Neural cell (in vitro differentiated cells): ENCODE data around the gene NARS2. TPM values are rescaled to one million over a fixed set of nuclear protein-coding genes. Genes with fewer than 3 reads are reported as not detected.

ENCODE experiments used
- H2AFZ ChIP-seq: fragments of 200-600, 300-800 bp; sonication (generic), shearing (Covaris generic); 2 replicates; pipeline ENCODE4 v1.6.0; 2014; ENCODE audit warnings: low read depth, mild to moderate bottlenecking, antibody characterized with exemption, low read length, moderate library complexity
- H3F3A ChIP-seq: fragments of 200-600 bp; shearing (Covaris generic); 2 replicates; pipeline ENCODE4 v1.6.1; 2016; ENCODE audit warnings: mild to moderate bottlenecking, moderate library complexity, mixed read lengths, antibody characterized with exemption, low read length; ENCODE audit not compliant: insufficient read depth, poor library complexity, severe bottlenecking
- H3K27ac ChIP-seq: fragments of 200-600, 300-800 bp; sonication (generic), shearing (Covaris generic); 2 replicates; pipeline ENCODE4 v1.5.1; 2014; ENCODE audit warnings: mild to moderate bottlenecking, low read length, moderate library complexity
- H3K27me3 ChIP-seq: fragments of 300-800, 200-600 bp; sonication (generic), shearing (Covaris generic); 2 replicates; pipeline ENCODE4 v1.6.0; 2014; ENCODE audit warnings: mild to moderate bottlenecking, low read depth, low read length, moderate library complexity; ENCODE audit not compliant: insufficient read depth
- H3K36me3 ChIP-seq: fragments of 300-800, 200-600 bp; sonication (generic), shearing (Covaris generic); 2 replicates; pipeline ENCODE4 v1.5.1; 2014; ENCODE audit warnings: mild to moderate bottlenecking, antibody characterized with exemption, low read length, moderate library complexity; ENCODE audit not compliant: insufficient read depth
- H3K4me2 ChIP-seq: fragments of 300-800, 200-600 bp; sonication (generic), shearing (Covaris generic); 2 replicates; pipeline ENCODE4 v1.6.0; 2014; ENCODE audit warnings: mild to moderate bottlenecking, low read length
- H3K4me3 ChIP-seq: fragments of 300-800, 200-600 bp; sonication (generic), shearing (Covaris generic); 2 replicates; pipeline ENCODE4 v1.5.1; 2014; ENCODE audit warnings: mild to moderate bottlenecking, low read length, moderate library complexity
- H3K79me2 ChIP-seq: fragments of 200-600 bp; shearing (Covaris generic); replicated peaks from 2 replicates; pipeline ENCODE4 v1.6.0; 2014; ENCODE audit warnings: mild to moderate bottlenecking, low read length, moderate library complexity; ENCODE audit not compliant: insufficient read depth
- H3K9ac ChIP-seq: fragments of 300-800, 200-600 bp; sonication (generic), shearing (Covaris generic); 2 replicates; pipeline ENCODE4 v1.6.1; 2016; ENCODE audit warnings: mild to moderate bottlenecking, low read length, mixed read lengths
- H3K9me2 ChIP-seq: fragments of 200-600 bp; shearing (Covaris generic); 2 replicates; pipeline ENCODE4 v1.6.1; 2016; ENCODE audit warnings: mild to moderate bottlenecking, low read length, mixed read lengths; ENCODE audit not compliant: insufficient read depth
- H3K9me3 ChIP-seq: fragments of 200-600, 300-800 bp; sonication (generic), shearing (Covaris generic); 2 replicates; pipeline ENCODE4 v1.6.1; 2016; ENCODE audit warnings: mild to moderate bottlenecking, mixed run types, low read length, moderate library complexity, mixed read lengths
- H4K20me1 ChIP-seq: fragments of 200-600 bp; shearing (Covaris generic); 2 replicates; pipeline ENCODE4 v1.6.1; 2016; ENCODE audit warnings: mild to moderate bottlenecking, mixed run types; ENCODE audit not compliant: insufficient read depth
- EP300 ChIP-seq: fragments of 450-650 bp; conservative IDR thresholded peaks from 2 replicates; pipeline ENCODE4 v1.6.1; 2014; ENCODE audit warnings: antibody characterized with exemption, mild to moderate bottlenecking, moderate library complexity; ENCODE audit not compliant: poor library complexity, severe bottlenecking
- EZH2 ChIP-seq: fragments of 200-600, 300-800 bp; shearing (Covaris generic), sonication (generic); IDR thresholded peaks from 2 replicates; pipeline ENCODE4 v1.6.1; 2014; ENCODE audit warnings: antibody characterized with exemption, low read length, borderline replicate concordance, mild to moderate bottlenecking; ENCODE audit not compliant: insufficient read depth, poor library complexity, severe bottlenecking
- MXI1 ChIP-seq: fragments of 450-650 bp; conservative IDR thresholded peaks from 2 replicates; pipeline ENCODE4 v1.6.1; 2014; ENCODE audit warnings: antibody characterized with exemption, mild to moderate bottlenecking; ENCODE audit not compliant: poor library complexity, severe bottlenecking
- POLR2AphosphoS5 ChIP-seq: IDR thresholded peaks from 2 replicates; pipeline ENCODE4 v1.6.1; 2012
- RAD21 ChIP-seq: fragments of 450-650 bp; conservative IDR thresholded peaks from 2 replicates; pipeline ENCODE4 v1.6.1; 2014; ENCODE audit warnings: antibody characterized with exemption, mild to moderate bottlenecking, moderate library complexity
- SMC3 ChIP-seq: fragments of 450-650 bp; conservative IDR thresholded peaks from 2 replicates; pipeline ENCODE4 v1.6.1; 2014; ENCODE audit warnings: antibody characterized with exemption, mild to moderate bottlenecking, moderate library complexity; ENCODE audit not compliant: poor library complexity
- TAF1 ChIP-seq: IDR thresholded peaks from 2 replicates; pipeline ENCODE4 v1.6.1; 2012; ENCODE audit warnings: low read depth
- polyA plus RNA-seq: library from polyadenylated mRNA; depleted of rRNA; stranded (reverse); fragments of >200 nt; gene quantifications from 2 replicates; pipeline ENCODE4 v1.2.3, GENCODE V29; 2014
- TF ChIP-seq, protein P1 (sequence below): fragments of 450-650 bp; IDR thresholded peaks from 2 replicates; pipeline ENCODE4 v1.5.1; 2014; ENCODE audit warnings: antibody characterized with exemption, mild to moderate bottlenecking, moderate library complexity; ENCODE audit not compliant: poor library complexity, severe bottlenecking
- TF ChIP-seq, protein P2 (sequence below): IDR thresholded peaks from 2 replicates; pipeline ENCODE4 v1.6.1; 2012; ENCODE audit warnings: borderline replicate concordance

Gene NARS2
- polyA plus RNA-seq, 1 donor from 2014 or later = 39.6 TPM

DNA sequence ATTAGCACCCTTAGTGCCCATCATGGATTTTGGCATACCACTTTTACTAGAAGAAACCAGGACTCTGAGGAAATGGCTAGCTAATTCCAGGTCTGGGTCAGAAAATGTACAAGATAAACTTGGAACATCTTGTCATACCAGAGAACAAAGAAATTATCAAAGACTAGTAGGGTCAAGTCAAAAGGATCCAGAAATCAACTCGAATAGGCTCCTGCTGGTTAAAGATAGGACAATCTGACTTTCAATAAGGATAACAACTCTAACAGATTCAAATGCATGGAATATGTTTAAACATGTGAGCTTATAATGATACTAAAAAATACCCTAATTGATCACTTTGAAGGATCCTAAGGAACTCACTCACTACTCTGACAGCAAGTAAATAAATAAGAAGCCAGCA is 175.9 kb downstream of the NARS2 start:
- H3K27ac ChIP-seq = no peak overlapping the region
- no peak overlapping the region for H2AFZ ChIP-seq
- no peak overlapping the region for H3K9ac ChIP-seq
- H3K4me2 ChIP-seq = no peak overlapping the region
- H3K36me3 ChIP-seq = no peaks in the 10 kb centered on the region
- no peak overlapping the region for H3K4me3 ChIP-seq
- no peaks in the 10 kb centered on the region for H3K9me2 ChIP-seq
- no peaks in the 10 kb centered on the region for H4K20me1 ChIP-seq
- peaks cover 55% of the 10 kb centered on the region for H3K79me2 ChIP-seq
- TF ChIP-seq EZH2 = no peak
- TF ChIP-seq TAF1 = no peak
- no peak for TF ChIP-seq MXI1
- TF ChIP-seq POLR2AphosphoS5 = no peak
- TF ChIP-seq, protein P1, sequence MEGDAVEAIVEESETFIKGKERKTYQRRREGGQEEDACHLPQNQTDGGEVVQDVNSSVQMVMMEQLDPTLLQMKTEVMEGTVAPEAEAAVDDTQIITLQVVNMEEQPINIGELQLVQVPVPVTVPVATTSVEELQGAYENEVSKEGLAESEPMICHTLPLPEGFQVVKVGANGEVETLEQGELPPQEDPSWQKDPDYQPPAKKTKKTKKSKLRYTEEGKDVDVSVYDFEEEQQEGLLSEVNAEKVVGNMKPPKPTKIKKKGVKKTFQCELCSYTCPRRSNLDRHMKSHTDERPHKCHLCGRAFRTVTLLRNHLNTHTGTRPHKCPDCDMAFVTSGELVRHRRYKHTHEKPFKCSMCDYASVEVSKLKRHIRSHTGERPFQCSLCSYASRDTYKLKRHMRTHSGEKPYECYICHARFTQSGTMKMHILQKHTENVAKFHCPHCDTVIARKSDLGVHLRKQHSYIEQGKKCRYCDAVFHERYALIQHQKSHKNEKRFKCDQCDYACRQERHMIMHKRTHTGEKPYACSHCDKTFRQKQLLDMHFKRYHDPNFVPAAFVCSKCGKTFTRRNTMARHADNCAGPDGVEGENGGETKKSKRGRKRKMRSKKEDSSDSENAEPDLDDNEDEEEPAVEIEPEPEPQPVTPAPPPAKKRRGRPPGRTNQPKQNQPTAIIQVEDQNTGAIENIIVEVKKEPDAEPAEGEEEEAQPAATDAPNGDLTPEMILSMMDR = no peak
- no peak for TF ChIP-seq SMC3
- TF ChIP-seq, protein P2, sequence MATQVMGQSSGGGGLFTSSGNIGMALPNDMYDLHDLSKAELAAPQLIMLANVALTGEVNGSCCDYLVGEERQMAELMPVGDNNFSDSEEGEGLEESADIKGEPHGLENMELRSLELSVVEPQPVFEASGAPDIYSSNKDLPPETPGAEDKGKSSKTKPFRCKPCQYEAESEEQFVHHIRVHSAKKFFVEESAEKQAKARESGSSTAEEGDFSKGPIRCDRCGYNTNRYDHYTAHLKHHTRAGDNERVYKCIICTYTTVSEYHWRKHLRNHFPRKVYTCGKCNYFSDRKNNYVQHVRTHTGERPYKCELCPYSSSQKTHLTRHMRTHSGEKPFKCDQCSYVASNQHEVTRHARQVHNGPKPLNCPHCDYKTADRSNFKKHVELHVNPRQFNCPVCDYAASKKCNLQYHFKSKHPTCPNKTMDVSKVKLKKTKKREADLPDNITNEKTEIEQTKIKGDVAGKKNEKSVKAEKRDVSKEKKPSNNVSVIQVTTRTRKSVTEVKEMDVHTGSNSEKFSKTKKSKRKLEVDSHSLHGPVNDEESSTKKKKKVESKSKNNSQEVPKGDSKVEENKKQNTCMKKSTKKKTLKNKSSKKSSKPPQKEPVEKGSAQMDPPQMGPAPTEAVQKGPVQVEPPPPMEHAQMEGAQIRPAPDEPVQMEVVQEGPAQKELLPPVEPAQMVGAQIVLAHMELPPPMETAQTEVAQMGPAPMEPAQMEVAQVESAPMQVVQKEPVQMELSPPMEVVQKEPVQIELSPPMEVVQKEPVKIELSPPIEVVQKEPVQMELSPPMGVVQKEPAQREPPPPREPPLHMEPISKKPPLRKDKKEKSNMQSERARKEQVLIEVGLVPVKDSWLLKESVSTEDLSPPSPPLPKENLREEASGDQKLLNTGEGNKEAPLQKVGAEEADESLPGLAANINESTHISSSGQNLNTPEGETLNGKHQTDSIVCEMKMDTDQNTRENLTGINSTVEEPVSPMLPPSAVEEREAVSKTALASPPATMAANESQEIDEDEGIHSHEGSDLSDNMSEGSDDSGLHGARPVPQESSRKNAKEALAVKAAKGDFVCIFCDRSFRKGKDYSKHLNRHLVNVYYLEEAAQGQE = no peak
- no peak for TF ChIP-seq EP300
- TF ChIP-seq RAD21 = no peak
- H3K27me3 ChIP-seq = no peaks in the 10 kb centered on the region
- no peaks in the 10 kb centered on the region for H3F3A ChIP-seq
- H3K9me3 ChIP-seq = no peaks in the 10 kb centered on the region

DNA sequence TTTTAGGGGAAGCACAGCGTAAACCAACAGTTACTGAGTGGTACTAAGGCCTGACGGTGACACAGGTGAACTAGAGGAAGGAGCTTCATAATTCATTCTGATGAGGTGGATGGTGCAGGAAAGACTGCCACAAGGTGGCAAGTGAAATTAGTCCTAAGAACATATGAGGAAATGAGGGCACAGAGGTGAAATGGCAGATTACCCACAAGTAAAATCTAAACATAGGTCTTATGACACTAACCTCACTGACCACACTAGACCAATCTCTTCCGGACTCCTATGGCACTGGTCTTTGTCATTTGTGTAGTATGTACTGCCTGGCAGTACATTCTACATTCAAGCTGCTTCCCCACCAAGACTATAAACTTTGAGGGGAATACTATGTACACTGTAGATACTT is 177.3 kb downstream of the NARS2 start:
- H3K79me2 ChIP-seq = peaks cover 62% of the 10 kb centered on the region
- TF ChIP-seq EP300 = no peak
- no peak for TF ChIP-seq RAD21
- no peak for TF ChIP-seq TAF1
- TF ChIP-seq, protein P2 = no peak
- no peak for TF ChIP-seq MXI1
- no peak for TF ChIP-seq POLR2AphosphoS5
- TF ChIP-seq SMC3 = no peak
- no peak for TF ChIP-seq EZH2
- TF ChIP-seq, protein P1 = no peak
- no peaks in the 10 kb centered on the region for H4K20me1 ChIP-seq

More for the DNA sequence above, 177.3 kb downstream of the NARS2 start:
- H3K27me3 ChIP-seq = no peaks in the 10 kb centered on the region
- H3K4me2 ChIP-seq = no peak overlapping the region
- H3K9me2 ChIP-seq = no peaks in the 10 kb centered on the region
- H3F3A ChIP-seq = no peaks in the 10 kb centered on the region
- no peak overlapping the region for H2AFZ ChIP-seq
- no peaks in the 10 kb centered on the region for H3K36me3 ChIP-seq
- no peak overlapping the region for H3K27ac ChIP-seq
- H3K9me3 ChIP-seq = no peaks in the 10 kb centered on the region
- no peak overlapping the region for H3K9ac ChIP-seq
- H3K4me3 ChIP-seq = no peak overlapping the region
